ENCODE results near the gene CARNS1. TPM values are rescaled to one million over a fixed set of nuclear protein-coding genes. Genes with fewer than 3 reads are reported as not detected.

CARNS1 gene
- total RNA-seq, 1 experiment from 2014 or later: 0.13 TPM

DNA sequence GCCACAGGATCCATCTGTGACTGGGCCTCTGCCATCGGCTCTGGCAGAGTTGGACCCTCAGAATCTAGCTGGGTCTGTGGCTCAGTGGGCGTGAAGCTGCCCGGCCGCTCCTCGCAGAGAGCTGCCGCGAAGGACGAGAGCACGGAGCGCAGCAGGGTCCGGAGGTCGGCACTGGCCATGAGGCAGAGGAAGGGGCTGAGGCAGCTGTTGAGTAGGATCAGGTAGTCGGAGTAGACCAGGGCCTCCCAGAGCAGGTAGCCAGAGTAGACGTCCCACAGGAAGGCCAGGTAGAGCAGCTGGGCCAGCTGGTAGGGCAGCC is 36.1 kb downstream of the CARNS1 start:
- intact Hi-C loops (cut with micrococcal nuclease; ENCODE audit: unreplicated experiment): no loop called here

GRCh38 chr11:67452141-67452952 is 36.9 kb downstream of the CARNS1 start, which contains the start of gene GPR152:
Gene GPR152 (minus strand): TSS chr11:67452729. CDS start chr11:67452724, 5 bp downstream.
- H3K27me3 ChIP-seq (replicated peaks; ENCODE audit: insufficient read depth, low read depth, low read length, poor library complexity): no peaks in the 10 kb centered on the region
- no peaks in the 10 kb centered on the region for H3K9me3 ChIP-seq (ENCODE audit: low read depth, low read length, poor library complexity, severe bottlenecking)
- H3K4me1 ChIP-seq (ENCODE audit: insufficient read depth, low read length, poor library complexity, severe bottlenecking): no peaks in the 10 kb centered on the region
- BruUV-seq (replicated peaks): no TSS peak
- ChIA-PET POLR2A (ENCODE audit: low non-redundant PET) (no interaction called here), CTCF (interaction anchor here (1.1 kb wide), 1 partner anchor 51 kb away, joined by 3 read pairs; the partner anchor contains the start of gene PPP1CA)
- H3K27ac ChIP-seq (ENCODE audit: low read depth, low read length, poor library complexity, severe bottlenecking): no peak within 1 kb of the TSS
- no peak for DNase-seq (ENCODE audit: low spot score)
- intact Hi-C loops (cut with micrococcal nuclease; ENCODE audit: unreplicated experiment): no loop called here
- H3K36me3 ChIP-seq (ENCODE audit: insufficient read depth, low read length, poor library complexity, severe bottlenecking): no peaks in the 10 kb centered on the region
- H3K4me3 ChIP-seq (ENCODE audit: low read depth, low read length, poor library complexity, severe bottlenecking): no peak within 1 kb of the TSS
- TF ChIP-seq, protein P1, sequence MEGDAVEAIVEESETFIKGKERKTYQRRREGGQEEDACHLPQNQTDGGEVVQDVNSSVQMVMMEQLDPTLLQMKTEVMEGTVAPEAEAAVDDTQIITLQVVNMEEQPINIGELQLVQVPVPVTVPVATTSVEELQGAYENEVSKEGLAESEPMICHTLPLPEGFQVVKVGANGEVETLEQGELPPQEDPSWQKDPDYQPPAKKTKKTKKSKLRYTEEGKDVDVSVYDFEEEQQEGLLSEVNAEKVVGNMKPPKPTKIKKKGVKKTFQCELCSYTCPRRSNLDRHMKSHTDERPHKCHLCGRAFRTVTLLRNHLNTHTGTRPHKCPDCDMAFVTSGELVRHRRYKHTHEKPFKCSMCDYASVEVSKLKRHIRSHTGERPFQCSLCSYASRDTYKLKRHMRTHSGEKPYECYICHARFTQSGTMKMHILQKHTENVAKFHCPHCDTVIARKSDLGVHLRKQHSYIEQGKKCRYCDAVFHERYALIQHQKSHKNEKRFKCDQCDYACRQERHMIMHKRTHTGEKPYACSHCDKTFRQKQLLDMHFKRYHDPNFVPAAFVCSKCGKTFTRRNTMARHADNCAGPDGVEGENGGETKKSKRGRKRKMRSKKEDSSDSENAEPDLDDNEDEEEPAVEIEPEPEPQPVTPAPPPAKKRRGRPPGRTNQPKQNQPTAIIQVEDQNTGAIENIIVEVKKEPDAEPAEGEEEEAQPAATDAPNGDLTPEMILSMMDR (conservative IDR thresholded peaks at IDR 0.05; ENCODE audit: low read depth, low read length): no peak
- no peak for TF ChIP-seq EZH2 (IDR thresholded peaks at IDR 0.05; ENCODE audit: borderline replicate concordance, low read depth, low read length, poor library complexity, severe bottlenecking)

More for the DNA sequence above, 36.1 kb downstream of the CARNS1 start:
- CTCF ChIA-PET: no interaction called here
- no peak overlapping the region for H3K4me3 ChIP-seq (ENCODE audit: low read depth, low read length, poor library complexity, severe bottlenecking)
- H3K4me1 ChIP-seq (ENCODE audit: insufficient read depth, low read length, poor library complexity, severe bottlenecking): no peaks in the 10 kb centered on the region
- H3K9me3 ChIP-seq (ENCODE audit: low read depth, low read length, poor library complexity, severe bottlenecking): no peaks in the 10 kb centered on the region
- H3K27ac ChIP-seq (ENCODE audit: low read depth, low read length, poor library complexity, severe bottlenecking): no peak overlapping the region
- no peaks in the 10 kb centered on the region for H3K27me3 ChIP-seq (replicated peaks; ENCODE audit: insufficient read depth, low read depth, low read length, poor library complexity)
- no peak for DNase-seq (ENCODE audit: low spot score)
- POLR2A ChIA-PET (ENCODE audit: low non-redundant PET): no interaction called here
- H3K36me3 ChIP-seq (ENCODE audit: insufficient read depth, low read length, poor library complexity, severe bottlenecking): no peaks in the 10 kb centered on the region
- no TSS peak for BruUV-seq (replicated peaks)
- TF ChIP-seq EZH2 (IDR thresholded peaks at IDR 0.05; ENCODE audit: borderline replicate concordance, low read depth, low read length, poor library complexity, severe bottlenecking): no peak
- TF ChIP-seq, protein P1 (conservative IDR thresholded peaks at IDR 0.05; ENCODE audit: low read depth, low read length): no peak

DNA sequence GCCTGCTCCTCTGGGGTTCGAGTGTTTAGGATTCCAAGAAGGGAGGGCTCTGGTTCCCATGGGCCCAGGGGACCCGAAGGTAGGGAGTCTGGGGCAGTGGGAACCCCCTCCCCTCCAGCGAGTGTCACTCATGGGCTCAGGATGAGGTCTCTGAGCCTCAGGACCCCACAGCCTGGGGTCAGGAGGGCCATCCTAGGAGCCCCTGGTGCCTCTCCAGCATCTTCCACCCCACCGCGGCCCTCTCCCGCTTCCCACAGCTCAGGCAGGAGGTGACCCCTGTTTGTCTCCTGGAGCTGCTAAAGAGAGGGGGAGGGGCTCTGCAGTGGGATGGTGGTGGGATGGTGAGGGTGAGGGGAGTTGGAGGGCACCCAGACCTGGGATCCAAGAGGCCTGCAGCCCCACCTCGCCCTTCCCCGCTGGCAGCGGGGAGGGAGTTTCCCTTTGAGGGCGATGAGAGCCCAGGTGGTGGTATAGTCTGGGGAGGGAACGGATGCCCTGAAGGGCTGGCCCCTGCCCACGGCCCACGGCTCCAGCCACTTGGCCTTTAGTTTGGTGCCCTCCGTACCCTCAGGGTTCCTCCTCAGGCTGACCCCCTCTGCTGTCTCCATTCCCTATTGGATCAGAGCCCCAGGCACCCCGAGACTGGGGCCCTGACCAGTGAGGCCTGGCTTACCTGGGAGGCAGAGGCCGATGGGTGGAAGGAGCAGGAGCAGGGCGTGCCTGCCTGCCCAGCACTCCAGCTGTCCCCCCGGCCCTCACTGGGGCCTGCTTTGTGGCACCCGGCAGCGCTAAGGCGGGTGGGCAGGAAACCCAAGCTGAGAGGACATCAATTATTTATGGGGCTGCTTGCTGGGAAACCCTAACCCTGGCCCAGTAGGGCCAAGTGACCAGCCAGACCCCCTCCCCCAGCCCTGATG is 38.6 kb downstream of the CARNS1 start:
- TF ChIP-seq EZH2 (IDR thresholded peaks at IDR 0.05; ENCODE audit: borderline replicate concordance, low read depth, low read length, poor library complexity, severe bottlenecking): no peak
- intact Hi-C loops (cut with micrococcal nuclease; ENCODE audit: unreplicated experiment): no loop called here
- Histone ChIP-seq H3K9me3 (ENCODE audit: low read depth, low read length, poor library complexity, severe bottlenecking) (no peaks in the 10 kb centered on the region), H3K4me1 (ENCODE audit: insufficient read depth, low read length, poor library complexity, severe bottlenecking) (no peaks in the 10 kb centered on the region), H3K36me3 (ENCODE audit: insufficient read depth, low read length, poor library complexity, severe bottlenecking) (no peaks in the 10 kb centered on the region), H3K4me3 (ENCODE audit: low read depth, low read length, poor library complexity, severe bottlenecking) (no peak overlapping the region), H3K27ac (ENCODE audit: low read depth, low read length, poor library complexity, severe bottlenecking) (no peak overlapping the region), H3K27me3 (replicated peaks; ENCODE audit: insufficient read depth, low read depth, low read length, poor library complexity) (no peaks in the 10 kb centered on the region)
- no peak for DNase-seq (ENCODE audit: low spot score)
- POLR2A ChIA-PET (ENCODE audit: low non-redundant PET): no interaction called here
- no TSS peak for BruUV-seq (replicated peaks)
- CTCF ChIA-PET: no interaction called here

All from A673 (cell line).